Uterus (tissue), 4 donors: ENCODE results near the gene SH3TC1. TPM values are rescaled to one million over a fixed set of nuclear protein-coding genes. Genes with fewer than 3 reads are reported as not detected.

ENCODE experiments used
- DNase-seq, 2 donors: peaks; one replicate each; pipeline ENCODE4 v3.0.0-alpha.2; 2019 to 2020
- H3K27ac ChIP-seq, 2 donors: fragments of 200-600 bp; sonication (generic); 1 replicate in 1 of 2; 2 replicates in 1 of 2; pipeline ENCODE4 v1.5.1; 2016 to 2018
- H3K27me3 ChIP-seq, 2 donors: fragments of 200-600 bp; sonication (generic); one replicate each; pipeline ENCODE4 v1.5.1; 2018 to 2019; ENCODE audit warnings: control low read depth in 1 of 2
- H3K36me3 ChIP-seq, 2 donors: fragments of 200-600 bp; sonication (generic); one replicate each; pipeline ENCODE4 v1.5.1; 2019; ENCODE audit warnings: control low read depth in 1 of 2
- H3K4me1 ChIP-seq, 2 donors: fragments of 200-600 bp; sonication (generic); one replicate each; pipeline ENCODE4 v1.5.1; 2018 to 2019; ENCODE audit warnings: control low read depth in 1 of 2
- H3K4me3 ChIP-seq, 2 donors: fragments of 200-600 bp; sonication (generic); 1 replicate in 1 of 2; 2 replicates in 1 of 2; pipeline ENCODE4 v1.5.1; 2018 to 2019; ENCODE audit warnings: mild to moderate bottlenecking in 1 of 2
- H3K9me3 ChIP-seq, 2 donors: fragments of 200-600 bp; sonication (generic); one replicate each; pipeline ENCODE4 v1.5.1; 2019; ENCODE audit warnings: control low read depth in 1 of 2
- POLR2A ChIP-seq, 2 donors: fragments of 450-650 bp; IDR thresholded peaks; one replicate each; pipeline ENCODE4 v1.6.1; 2016; ENCODE audit warnings: antibody characterized with exemption in 2 of 2, mild to moderate bottlenecking in 1 of 2, moderate library complexity in 1 of 2
- intact Hi-C: fragments of 100-400 bp; cut with DNase I; formaldehyde crosslinking; loops from one replicate; pipeline ENCODE4 v1.15.1; 2023; ENCODE audit warnings: low total_unique reads
- total RNA-seq, 4 donors: library from RNA; depleted of rRNA in 3 of 4; stranded (reverse); fragments of >200 nt in 3 of 4; gene quantifications; one replicate each; pipeline versions ENCODE4 v1.1.0 to v1.2.4, GENCODE V29; 2014 to 2023
- TF ChIP-seq, protein P1 (sequence below), 4 experiments: fragments of 200-600 bp in 2 of 4; fragments of 450-650 bp in 2 of 4; sonication (generic) in 2 of 4; IDR thresholded peaks; one replicate each; pipeline ENCODE4 v1.5.1; 2016 to 2019; ENCODE audit warnings: antibody characterized with exemption in 4 of 4, mild to moderate bottlenecking in 2 of 4, moderate library complexity in 1 of 4
- donor health status: DM: yes; HTN: yes; CAD: no.

SH3TC1 gene
- total RNA-seq, 4 donors from 2014 or later, result 5.1 to 16.4 (median 11.3) TPM

DNA sequence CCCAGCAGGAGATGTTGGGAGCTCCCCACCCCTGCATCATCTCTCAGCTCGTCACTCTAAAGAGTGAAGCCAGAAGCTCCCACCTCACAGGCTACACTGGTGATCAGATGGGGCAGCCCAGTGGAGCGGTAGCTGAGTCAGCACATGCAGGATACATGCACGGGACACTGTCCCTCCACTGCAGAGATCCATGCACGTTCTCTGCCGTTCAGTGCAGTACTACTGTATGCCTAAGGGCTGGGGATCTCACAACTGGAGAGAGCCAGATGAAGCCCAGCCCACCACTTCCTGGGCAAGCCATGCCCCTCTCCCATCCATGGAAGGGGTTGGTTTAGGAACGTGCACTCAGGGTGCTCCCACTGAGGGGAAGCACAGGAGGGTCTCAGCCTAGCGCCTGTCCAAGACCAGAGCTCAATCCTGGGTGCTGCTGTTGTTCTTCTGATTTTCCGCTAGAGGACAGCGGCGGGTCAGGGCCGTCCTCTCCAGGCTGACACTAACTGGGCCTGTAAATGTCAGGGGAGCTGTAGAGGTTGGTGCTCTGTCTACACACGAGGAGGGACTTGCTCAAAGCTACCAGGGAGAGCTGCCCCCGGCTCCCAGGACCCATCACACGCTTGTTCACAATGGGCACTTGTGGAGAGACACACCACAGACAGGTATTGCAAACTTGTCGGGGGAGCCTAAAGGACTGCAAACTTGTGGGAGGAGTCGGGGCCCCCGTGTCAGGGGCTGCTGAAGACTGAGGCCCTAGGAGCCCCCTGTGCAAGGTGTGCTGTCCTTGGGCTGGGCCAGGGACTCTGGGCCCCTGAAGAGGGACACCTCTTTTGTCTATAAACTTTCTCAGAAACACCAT lies 22.3 kb upstream of the SH3TC1 start:
- no peak overlapping the region for H3K27ac ChIP-seq
- H3K4me3 ChIP-seq, result no peak overlapping the region
- no peaks in the 10 kb centered on the region for H3K4me1 ChIP-seq
- H3K36me3 ChIP-seq, result no peaks in the 10 kb centered on the region
- H3K9me3 ChIP-seq, result no peaks in the 10 kb centered on the region
- DNase-seq, result no peak
- TF ChIP-seq, protein P1, sequence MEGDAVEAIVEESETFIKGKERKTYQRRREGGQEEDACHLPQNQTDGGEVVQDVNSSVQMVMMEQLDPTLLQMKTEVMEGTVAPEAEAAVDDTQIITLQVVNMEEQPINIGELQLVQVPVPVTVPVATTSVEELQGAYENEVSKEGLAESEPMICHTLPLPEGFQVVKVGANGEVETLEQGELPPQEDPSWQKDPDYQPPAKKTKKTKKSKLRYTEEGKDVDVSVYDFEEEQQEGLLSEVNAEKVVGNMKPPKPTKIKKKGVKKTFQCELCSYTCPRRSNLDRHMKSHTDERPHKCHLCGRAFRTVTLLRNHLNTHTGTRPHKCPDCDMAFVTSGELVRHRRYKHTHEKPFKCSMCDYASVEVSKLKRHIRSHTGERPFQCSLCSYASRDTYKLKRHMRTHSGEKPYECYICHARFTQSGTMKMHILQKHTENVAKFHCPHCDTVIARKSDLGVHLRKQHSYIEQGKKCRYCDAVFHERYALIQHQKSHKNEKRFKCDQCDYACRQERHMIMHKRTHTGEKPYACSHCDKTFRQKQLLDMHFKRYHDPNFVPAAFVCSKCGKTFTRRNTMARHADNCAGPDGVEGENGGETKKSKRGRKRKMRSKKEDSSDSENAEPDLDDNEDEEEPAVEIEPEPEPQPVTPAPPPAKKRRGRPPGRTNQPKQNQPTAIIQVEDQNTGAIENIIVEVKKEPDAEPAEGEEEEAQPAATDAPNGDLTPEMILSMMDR (IDR thresholded peaks at IDR 0.05), result peak; percentile 28 to 73 (median 57)
- no peak for TF ChIP-seq POLR2A (IDR thresholded peaks at IDR 0.05)
- intact Hi-C loops, result no loop called here
- no peaks in the 10 kb centered on the region for H3K27me3 ChIP-seq

- H3K27ac ChIP-seq, result no peak overlapping the region
- intact Hi-C loops, result no loop called here
Observed at GRCh38 chr4:8177552-8177951, 21.5 kb upstream of the SH3TC1 start.

DNA sequence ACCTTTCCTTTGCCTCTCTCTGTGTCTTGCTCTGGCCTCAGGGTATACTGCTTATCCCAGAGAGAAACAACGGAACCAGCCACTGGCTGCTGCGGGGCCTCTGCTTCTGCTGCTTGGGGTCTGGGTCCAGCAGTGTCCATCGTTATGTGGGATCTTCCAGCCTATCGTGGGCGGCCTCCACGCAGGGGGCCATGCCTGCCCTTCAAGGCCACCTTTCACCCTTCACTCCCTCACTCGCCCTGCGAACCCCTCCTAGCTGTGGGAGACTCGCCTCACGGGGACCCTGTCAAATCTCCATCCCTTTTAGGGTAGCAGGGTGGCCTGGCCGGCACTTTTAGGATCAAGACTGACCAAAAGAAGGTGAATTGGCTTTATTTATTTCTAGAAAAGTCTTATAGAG lies 21.1 kb upstream of the SH3TC1 start:
- H3K36me3 ChIP-seq, result no peaks in the 10 kb centered on the region
- H3K4me1 ChIP-seq, result no peaks in the 10 kb centered on the region
- DNase-seq, result no peak
- H3K27me3 ChIP-seq, result no peaks in the 10 kb centered on the region
- no peaks in the 10 kb centered on the region for H3K9me3 ChIP-seq
- no peak overlapping the region for H3K27ac ChIP-seq
- intact Hi-C loops, result no loop called here
- TF ChIP-seq, protein P1 (IDR thresholded peaks at IDR 0.05), result no peak
- TF ChIP-seq POLR2A (IDR thresholded peaks at IDR 0.05), result no peak
- no peak overlapping the region for H3K4me3 ChIP-seq

More at GRCh38 chr4:8177552-8177951, 21.5 kb upstream of the SH3TC1 start:
- H3K4me1 ChIP-seq, result no peaks in the 10 kb centered on the region
- no peaks in the 10 kb centered on the region for H3K9me3 ChIP-seq
- no peak for TF ChIP-seq POLR2A (IDR thresholded peaks at IDR 0.05)
- no peaks in the 10 kb centered on the region for H3K36me3 ChIP-seq
- DNase-seq, result no peak
- H3K27me3 ChIP-seq, result no peaks in the 10 kb centered on the region
- H3K4me3 ChIP-seq, result no peak overlapping the region

- Histone ChIP-seq H3K27ac (no peak overlapping the region), H3K4me1 (no peaks in the 10 kb centered on the region), H3K4me3 (no peak overlapping the region), H3K27me3 (no peaks in the 10 kb centered on the region), H3K9me3 (no peaks in the 10 kb centered on the region), H3K36me3 (no peaks in the 10 kb centered on the region)
- DNase-seq, result no peak
- TF ChIP-seq, protein P1 (IDR thresholded peaks at IDR 0.05), result no peak
- TF ChIP-seq POLR2A (IDR thresholded peaks at IDR 0.05), result no peak
- intact Hi-C loops, result no loop called here
Observed at GRCh38 chr4:8179074-8179473, 20.0 kb upstream of the SH3TC1 start.

- no peaks in the 10 kb centered on the region for H3K4me1 ChIP-seq
- no peak for DNase-seq
- no peaks in the 10 kb centered on the region for H3K9me3 ChIP-seq
- intact Hi-C loops, result no loop called here
- no peaks in the 10 kb centered on the region for H3K27me3 ChIP-seq
- no peak overlapping the region for H3K4me3 ChIP-seq
- H3K36me3 ChIP-seq, result no peaks in the 10 kb centered on the region
- TF ChIP-seq, protein P1 (IDR thresholded peaks at IDR 0.05), result no peak
- TF ChIP-seq POLR2A (IDR thresholded peaks at IDR 0.05), result no peak
- H3K27ac ChIP-seq, result no peak overlapping the region
Observed at GRCh38 chr4:8179771-8180170, 19.3 kb upstream of the SH3TC1 start.
